Activated T-cell treated with anti-CD3 and anti-CD28 coated beads, Interleukin-2, amount 50 U/mL, for 24 hours (primary cell): ENCODE measurements around the gene CBS.
"Not testable (repeated sequence)": the region's sequence is repeated elsewhere in the genome, so short reads cannot be mapped to it uniquely, and the experiment has no call there.

Source experiments
- DNase-seq: peaks from one replicate; pipeline ENCODE4 v3.0.0-alpha.2; 2020
- H3K27ac Mint-ChIP-seq: 2 replicates; pipeline ENCODE4 v1.8.0; 2020; ENCODE audit warnings: mild to moderate bottlenecking, mixed read lengths
- H3K27me3 Mint-ChIP-seq: 2 replicates; pipeline ENCODE4 v1.8.0; 2020; ENCODE audit warnings: mixed read lengths
- H3K36me3 Mint-ChIP-seq: 2 replicates; pipeline ENCODE4 v1.8.0; 2020; ENCODE audit warnings: low read depth, mixed read lengths
- H3K4me1 Mint-ChIP-seq: 2 replicates; pipeline ENCODE4 v1.8.0; 2020; ENCODE audit warnings: low read depth, mixed read lengths
- H3K4me3 Mint-ChIP-seq: 2 replicates; pipeline ENCODE4 v1.8.0; 2020; ENCODE audit warnings: mild to moderate bottlenecking, moderate library complexity, mixed read lengths
- H3K9me3 Mint-ChIP-seq: 2 replicates; pipeline ENCODE4 v1.8.0; 2020; ENCODE audit warnings: mixed read lengths

The CBS gene

GRCh38 chr21:43023175-43023574 is 52.5 kb downstream of the CBS start:
- no peaks in the 10 kb centered on the region for H3K27me3 Mint-ChIP-seq
- no peaks in the 10 kb centered on the region for H3K4me1 Mint-ChIP-seq

GRCh38 chr21:43021756-43022600 is 53.7 kb downstream of the CBS start:
- H3K4me1 Mint-ChIP-seq: no peaks in the 10 kb centered on the region
- H3K9me3 Mint-ChIP-seq: no peaks in the 10 kb centered on the region
- no peak overlapping the region for H3K4me3 Mint-ChIP-seq
- peaks cover 83% of the 10 kb centered on the region for H3K36me3 Mint-ChIP-seq
- no peaks in the 10 kb centered on the region for H3K27me3 Mint-ChIP-seq
- DNase-seq: no peak
- no peak overlapping the region for H3K27ac Mint-ChIP-seq

More at GRCh38 chr21:43023175-43023574, 52.5 kb downstream of the CBS start:
- no peak for DNase-seq
- Mint-ChIP-seq H3K4me3 (no peak overlapping the region), H3K9me3 (no peaks in the 10 kb centered on the region), H3K36me3 (peaks cover 84% of the 10 kb centered on the region), H3K27ac (no peak overlapping the region)

GRCh38 chr21:43021191-43021590 is 54.4 kb downstream of the CBS start:
- no peak for DNase-seq
- H3K36me3 Mint-ChIP-seq: peaks cover 86% of the 10 kb centered on the region
- H3K27me3 Mint-ChIP-seq: no peaks in the 10 kb centered on the region
- no peaks in the 10 kb centered on the region for H3K4me1 Mint-ChIP-seq
- no peaks in the 10 kb centered on the region for H3K9me3 Mint-ChIP-seq
- H3K27ac Mint-ChIP-seq: no peak overlapping the region
- H3K4me3 Mint-ChIP-seq: no peak overlapping the region

GRCh38 chr21:43020771-43021170 is 54.9 kb downstream of the CBS start:
- H3K27me3 Mint-ChIP-seq: no peaks in the 10 kb centered on the region
- DNase-seq: no peak
- H3K4me3 Mint-ChIP-seq: no peak overlapping the region
- H3K27ac Mint-ChIP-seq: no peak overlapping the region
- H3K9me3 Mint-ChIP-seq: no peaks in the 10 kb centered on the region
- H3K36me3 Mint-ChIP-seq: peaks cover 90% of the 10 kb centered on the region
- H3K4me1 Mint-ChIP-seq: no peaks in the 10 kb centered on the region

GRCh38 chr21:43020177-43020576 is 55.5 kb downstream of the CBS start:
- H3K36me3 Mint-ChIP-seq: peaks cover 90% of the 10 kb centered on the region
- no peak overlapping the region for H3K4me3 Mint-ChIP-seq
- H3K4me1 Mint-ChIP-seq: no peaks in the 10 kb centered on the region
- no peak for DNase-seq
- no peaks in the 10 kb centered on the region for H3K9me3 Mint-ChIP-seq
- no peaks in the 10 kb centered on the region for H3K27me3 Mint-ChIP-seq
- peak overlapping the region; percentile 33 for H3K27ac Mint-ChIP-seq

- H3K4me1 Mint-ChIP-seq: no peaks in the 10 kb centered on the region
These were observed 57.1 kb downstream of the CBS start for GRCh38 chr21:43018519-43018918.

GRCh38 chr21:43016728-43017127 is 58.9 kb downstream of the CBS start:
- Mint-ChIP-seq H3K27ac (no peak overlapping the region), H3K9me3 (no peaks in the 10 kb centered on the region), H3K36me3 (peaks cover 89% of the 10 kb centered on the region), H3K4me1 (peaks cover 1% of the 10 kb centered on the region), H3K4me3 (no peak overlapping the region), H3K27me3 (no peaks in the 10 kb centered on the region)
- no peak for DNase-seq

More at GRCh38 chr21:43018519-43018918, 57.1 kb downstream of the CBS start:
- no peaks in the 10 kb centered on the region for H3K9me3 Mint-ChIP-seq
- no peak for DNase-seq
- peaks cover 88% of the 10 kb centered on the region for H3K36me3 Mint-ChIP-seq
- no peak overlapping the region for H3K4me3 Mint-ChIP-seq
- no peaks in the 10 kb centered on the region for H3K27me3 Mint-ChIP-seq
- no peak overlapping the region for H3K27ac Mint-ChIP-seq

- H3K4me3 Mint-ChIP-seq: no peak overlapping the region
- no peak for DNase-seq
- H3K27ac Mint-ChIP-seq: peak overlapping the region; percentile 15
- no peaks in the 10 kb centered on the region for H3K27me3 Mint-ChIP-seq
- H3K9me3 Mint-ChIP-seq: no peaks in the 10 kb centered on the region
- peaks cover 88% of the 10 kb centered on the region for H3K36me3 Mint-ChIP-seq
- peaks cover 1% of the 10 kb centered on the region for H3K4me1 Mint-ChIP-seq
These were observed 59.6 kb downstream of the CBS start for GRCh38 chr21:43015906-43016540.

- peaks cover 83% of the 10 kb centered on the region for H3K36me3 Mint-ChIP-seq
- H3K4me1 Mint-ChIP-seq: peaks cover 1% of the 10 kb centered on the region
- H3K27ac Mint-ChIP-seq: no peak overlapping the region
- no peak overlapping the region for H3K4me3 Mint-ChIP-seq
- no peaks in the 10 kb centered on the region for H3K27me3 Mint-ChIP-seq
- no peaks in the 10 kb centered on the region for H3K9me3 Mint-ChIP-seq
- no peak for DNase-seq
These were observed 63.0 kb downstream of the CBS start for GRCh38 chr21:43012596-43012995.

- Mint-ChIP-seq H3K36me3 (peaks cover 62% of the 10 kb centered on the region), H3K9me3 (no peaks in the 10 kb centered on the region)
These were observed 68.8 kb downstream of the CBS start for GRCh38 chr21:43006874-43007208.

GRCh38 chr21:43006051-43006873 is 69.4 kb downstream of the CBS start:
- H3K4me3 Mint-ChIP-seq, H3K9me3 Mint-ChIP-seq, H3K4me1 Mint-ChIP-seq, H3K27ac Mint-ChIP-seq, DNase-seq, H3K27me3 Mint-ChIP-seq: not testable (repeated sequence)
- H3K36me3 Mint-ChIP-seq: peaks cover 56% of the 10 kb centered on the region

More at GRCh38 chr21:43006874-43007208, 68.8 kb downstream of the CBS start:
- Mint-ChIP-seq H3K27me3 (no peaks in the 10 kb centered on the region), H3K27ac (no peak overlapping the region), H3K4me3 (no peak overlapping the region), H3K4me1 (no peaks in the 10 kb centered on the region)
- DNase-seq: no peak

- DNase-seq: no peak
- peaks cover 53% of the 10 kb centered on the region for H3K36me3 Mint-ChIP-seq
- no peaks in the 10 kb centered on the region for H3K4me1 Mint-ChIP-seq
- no peaks in the 10 kb centered on the region for H3K27me3 Mint-ChIP-seq
- H3K4me3 Mint-ChIP-seq: no peak overlapping the region
- H3K9me3 Mint-ChIP-seq: no peaks in the 10 kb centered on the region
- no peak overlapping the region for H3K27ac Mint-ChIP-seq
These were observed 70.0 kb downstream of the CBS start for GRCh38 chr21:43005635-43006034.

- Mint-ChIP-seq H3K9me3 (peaks cover 3% of the 10 kb centered on the region), H3K27ac (no peak overlapping the region), H3K36me3 (peaks cover 56% of the 10 kb centered on the region), H3K27me3 (no peaks in the 10 kb centered on the region), H3K4me3 (no peak overlapping the region), H3K4me1 (no peaks in the 10 kb centered on the region)
- DNase-seq: no peak
These were observed 70.7 kb downstream of the CBS start for GRCh38 chr21:43004926-43005325.
